ENCODE results near the gene PRLH.

GRCh38 chr2:237517163-237517562 is 49.2 kb upstream of the PRLH start:
- TF ChIP-seq CTCF (IDR thresholded peaks at IDR 0.05; ENCODE audit: extremely low read depth in 1 of 2, insufficient read depth in 1 of 2, low read depth in 1 of 2, low read length in 2 of 2) (no peak), POLR2A (IDR thresholded peaks at IDR 0.05; ENCODE audit: low read depth, low read length) (no peak), POLR2AphosphoS5 (IDR thresholded peaks at IDR 0.05; ENCODE audit: insufficient read depth, low read depth, low read length) (no peak), MYC (IDR thresholded peaks at IDR 0.05; ENCODE audit: low read depth, low read length) (no peak), JUN (IDR thresholded peaks at IDR 0.05; ENCODE audit: borderline replicate concordance, insufficient read depth, insufficient read length, low read depth) (no peak)

Measured in endothelial cell of umbilical vein (primary cell).